Thoracic aorta (tissue), 2 donors: ENCODE measurements around the gene PRKCB. TPM values are rescaled to one million over a fixed set of nuclear protein-coding genes. Genes with fewer than 3 reads are reported as not detected.

Experiments used
- ATAC-seq: fragments of 150-250 bp; one replicate; pipeline ENCODE4 v1.8.0; 2017; ENCODE audit warnings: low read depth; ENCODE audit not compliant: insufficient number of reproducible peaks, low FRiP score
- DNase-seq: peaks from one replicate; pipeline ENCODE4 v3.0.0-alpha.2; 2020; ENCODE audit warnings: low spot score
- H3K27ac ChIP-seq, 2 donors: fragments of 200-600 bp; sonication (generic); 1 replicate in 1 of 2; 2 replicates in 1 of 2; pipeline ENCODE4 v1.5.1; 2016; ENCODE audit warnings: mild to moderate bottlenecking in 2 of 2, moderate library complexity in 2 of 2
- H3K27me3 ChIP-seq: fragments of 200-600 bp; sonication (generic); replicated peaks from 2 replicates; pipeline ENCODE4 v1.6.0; 2016; ENCODE audit warnings: mild to moderate bottlenecking; ENCODE audit not compliant: insufficient read depth
- H3K36me3 ChIP-seq: fragments of 200-600 bp; sonication (generic); one replicate; pipeline ENCODE4 v1.5.1; 2016
- H3K4me1 ChIP-seq, 2 donors: fragments of 200-600 bp; sonication (generic); 1 replicate in 1 of 2; 2 replicates in 1 of 2; pipeline versions ENCODE4 v1.5.1 to v1.6.0; 2016; ENCODE audit warnings: low read depth in 2 of 2, mild to moderate bottlenecking in 1 of 2; ENCODE audit not compliant: control insufficient read depth in 1 of 2
- H3K4me3 ChIP-seq: fragments of 200-600 bp; sonication (generic); 2 replicates; pipeline ENCODE4 v1.5.1; 2016; ENCODE audit warnings: mild to moderate bottlenecking
- H3K9me3 ChIP-seq: fragments of 200-600 bp; sonication (generic); 2 replicates; pipeline ENCODE4 v1.5.1; 2016
- total RNA-seq, 2 donors: library from RNA; depleted of rRNA; stranded (reverse); fragments of >200 nt; gene quantifications; one replicate each; pipeline versions ENCODE4 v1.1.0 to v1.2.3, GENCODE V29; 2016
- TF ChIP-seq, protein P1 (sequence below): fragments of 200-600 bp; sonication (generic); IDR thresholded peaks from one replicate; pipeline ENCODE4 v1.5.1; 2019; ENCODE audit warnings: antibody characterized with exemption

PRKCB gene
- total RNA-seq, 2 donors from 2014 or later, result 3.4 to 7.5 TPM

DNA sequence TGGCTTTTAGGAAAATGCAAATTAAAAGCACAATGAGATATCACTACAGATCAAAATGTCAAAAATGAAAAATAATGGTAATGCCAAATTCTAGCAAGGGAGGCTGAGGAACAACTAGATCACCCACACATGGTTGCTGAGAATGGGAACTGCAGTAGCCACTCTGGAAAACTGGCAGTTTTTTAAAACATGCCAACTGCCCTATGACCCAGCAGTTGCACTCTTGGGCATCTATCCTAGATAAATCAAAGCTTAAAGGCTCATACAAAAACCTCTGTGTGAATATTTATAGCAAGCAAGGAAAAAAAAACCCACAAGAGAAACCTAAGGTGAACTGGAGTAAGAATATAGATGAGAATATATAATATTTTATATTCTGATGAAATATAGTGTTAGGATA lies 104.3 kb downstream of the PRKCB start:
- H3K27ac ChIP-seq, result no peak overlapping the region
- no peaks in the 10 kb centered on the region for H3K4me1 ChIP-seq
- no peak for ATAC-seq
- H3K27me3 ChIP-seq, result no peaks in the 10 kb centered on the region
- no peaks in the 10 kb centered on the region for H3K9me3 ChIP-seq
- TF ChIP-seq, protein P1, sequence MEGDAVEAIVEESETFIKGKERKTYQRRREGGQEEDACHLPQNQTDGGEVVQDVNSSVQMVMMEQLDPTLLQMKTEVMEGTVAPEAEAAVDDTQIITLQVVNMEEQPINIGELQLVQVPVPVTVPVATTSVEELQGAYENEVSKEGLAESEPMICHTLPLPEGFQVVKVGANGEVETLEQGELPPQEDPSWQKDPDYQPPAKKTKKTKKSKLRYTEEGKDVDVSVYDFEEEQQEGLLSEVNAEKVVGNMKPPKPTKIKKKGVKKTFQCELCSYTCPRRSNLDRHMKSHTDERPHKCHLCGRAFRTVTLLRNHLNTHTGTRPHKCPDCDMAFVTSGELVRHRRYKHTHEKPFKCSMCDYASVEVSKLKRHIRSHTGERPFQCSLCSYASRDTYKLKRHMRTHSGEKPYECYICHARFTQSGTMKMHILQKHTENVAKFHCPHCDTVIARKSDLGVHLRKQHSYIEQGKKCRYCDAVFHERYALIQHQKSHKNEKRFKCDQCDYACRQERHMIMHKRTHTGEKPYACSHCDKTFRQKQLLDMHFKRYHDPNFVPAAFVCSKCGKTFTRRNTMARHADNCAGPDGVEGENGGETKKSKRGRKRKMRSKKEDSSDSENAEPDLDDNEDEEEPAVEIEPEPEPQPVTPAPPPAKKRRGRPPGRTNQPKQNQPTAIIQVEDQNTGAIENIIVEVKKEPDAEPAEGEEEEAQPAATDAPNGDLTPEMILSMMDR, result no peak
- H3K4me3 ChIP-seq, result no peak overlapping the region
- H3K36me3 ChIP-seq, result no peaks in the 10 kb centered on the region
- DNase-seq, result no peak

DNA sequence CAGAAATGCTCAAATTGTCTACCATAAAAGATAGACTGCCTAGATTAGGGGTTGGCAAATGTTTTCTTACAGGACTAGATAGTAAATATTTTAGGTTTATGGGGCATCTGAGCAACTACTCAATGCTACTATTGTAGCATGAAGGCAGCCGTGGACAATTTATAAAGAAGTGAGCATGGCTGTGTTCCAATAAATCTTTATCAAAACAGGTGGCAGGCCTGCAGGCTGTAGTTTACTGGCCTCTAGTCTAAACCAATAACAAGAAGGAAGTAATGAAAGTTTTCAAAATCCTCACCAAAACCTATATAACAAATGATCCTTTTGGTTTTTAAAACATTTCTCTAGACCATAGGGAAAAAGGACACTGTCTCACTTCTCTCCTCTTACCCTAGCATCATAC lies 105.2 kb downstream of the PRKCB start:
- ATAC-seq, result no peak
- TF ChIP-seq, protein P1, result no peak

DNA sequence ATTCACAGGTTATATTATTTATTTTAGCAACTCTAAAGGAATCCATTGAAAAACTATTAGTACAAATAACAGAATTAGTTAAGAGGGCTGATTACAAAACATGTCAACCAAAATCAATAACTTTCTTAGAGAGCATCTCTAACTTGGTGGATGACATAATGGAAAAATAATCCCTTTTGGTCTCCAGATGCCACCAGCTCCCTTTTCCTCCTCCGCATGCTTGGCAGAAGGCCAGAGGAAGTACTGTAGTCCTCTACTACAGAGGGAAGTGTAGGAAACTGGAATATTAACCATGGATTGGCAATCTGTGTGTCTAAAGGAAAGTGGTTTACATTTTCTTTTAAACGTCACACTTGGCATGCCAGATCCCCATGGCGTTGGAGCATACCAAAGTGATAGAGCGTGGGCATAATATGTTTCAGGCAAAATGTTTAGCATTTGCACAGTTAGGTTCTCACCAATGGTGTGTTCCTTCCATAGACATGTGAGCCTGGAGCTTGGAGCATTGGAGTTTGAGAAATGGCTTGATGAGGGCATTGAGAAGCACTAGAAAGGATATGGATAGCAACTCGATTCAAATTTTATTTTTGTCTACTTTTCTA lies 106.3 kb downstream of the PRKCB start:
- TF ChIP-seq, protein P1, result no peak
- no peaks in the 10 kb centered on the region for H3K4me1 ChIP-seq
- H3K36me3 ChIP-seq, result no peaks in the 10 kb centered on the region
- no peak for DNase-seq
- no peak for ATAC-seq
- no peak overlapping the region for H3K27ac ChIP-seq
- no peak overlapping the region for H3K4me3 ChIP-seq
- H3K27me3 ChIP-seq, result no peaks in the 10 kb centered on the region
- H3K9me3 ChIP-seq, result no peaks in the 10 kb centered on the region

More for the DNA sequence above, 105.2 kb downstream of the PRKCB start:
- DNase-seq, result no peak
- no peak overlapping the region for H3K4me3 ChIP-seq
- no peaks in the 10 kb centered on the region for H3K36me3 ChIP-seq
- H3K27ac ChIP-seq, result no peak overlapping the region
- no peaks in the 10 kb centered on the region for H3K27me3 ChIP-seq
- H3K4me1 ChIP-seq, result no peaks in the 10 kb centered on the region
- no peaks in the 10 kb centered on the region for H3K9me3 ChIP-seq

DNA sequence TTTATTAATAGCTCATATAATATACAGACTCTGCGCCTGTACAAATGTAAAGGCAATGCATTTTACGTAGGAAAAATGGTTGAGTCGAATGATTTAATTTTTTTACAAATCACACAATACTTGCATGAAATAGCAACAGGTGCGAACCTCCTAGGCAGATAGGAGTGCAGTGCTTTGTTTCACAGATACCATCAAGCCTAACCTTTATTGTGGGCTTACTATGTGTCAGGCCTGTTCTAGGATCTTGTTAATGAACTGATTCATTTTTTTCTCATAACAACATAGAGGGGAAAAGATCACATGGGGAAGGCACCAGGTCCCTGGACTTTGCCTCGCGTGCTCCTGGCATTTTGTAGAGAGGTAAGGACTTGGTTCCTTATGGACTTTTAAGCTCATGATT lies 107.8 kb downstream of the PRKCB start:
- Histone ChIP-seq H3K9me3 (no peaks in the 10 kb centered on the region), H3K4me1 (no peaks in the 10 kb centered on the region), H3K4me3 (no peak overlapping the region), H3K27ac (no peak overlapping the region), H3K36me3 (no peaks in the 10 kb centered on the region), H3K27me3 (no peaks in the 10 kb centered on the region)
- ATAC-seq (no peak), DNase-seq (no peak)
- TF ChIP-seq, protein P1, result no peak

DNA sequence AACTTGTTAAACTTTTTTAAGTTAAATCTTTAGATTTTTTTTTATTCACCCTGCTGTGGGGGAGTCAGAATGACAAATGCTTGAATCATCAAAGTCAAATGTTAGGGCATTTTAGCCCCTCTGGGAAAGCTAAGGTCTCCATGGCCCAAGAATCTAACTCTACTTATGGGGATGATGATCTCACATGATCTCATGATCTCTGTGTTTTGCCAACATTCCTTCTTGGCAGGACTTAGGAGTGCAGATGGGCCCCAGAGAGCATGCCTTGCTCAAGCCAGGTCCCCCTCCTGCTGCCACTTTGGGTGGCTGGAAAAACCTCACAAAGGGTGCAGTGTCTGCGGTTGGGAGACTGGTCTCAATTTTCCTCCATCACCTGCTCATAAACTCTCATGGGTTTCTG lies 108.6 kb downstream of the PRKCB start:
- Histone ChIP-seq H3K27ac (no peak overlapping the region), H3K4me1 (no peaks in the 10 kb centered on the region), H3K36me3 (no peaks in the 10 kb centered on the region), H3K9me3 (no peaks in the 10 kb centered on the region), H3K4me3 (no peak overlapping the region), H3K27me3 (no peaks in the 10 kb centered on the region)
- no peak for DNase-seq
- TF ChIP-seq, protein P1, result no peak
- ATAC-seq, result no peak
